HK-2 (cell line): ENCODE data around the gene KRT23.

Experiments used
- DNase-seq: peaks from one replicate; pipeline ENCODE4 v3.0.0-alpha.2; 2018; ENCODE audit not compliant: unreplicated experiment

Gene KRT23

GRCh38 chr17:40909755-40910154 lies 27.7 kb downstream of the KRT23 start:
- DNase-seq: no peak

DNA sequence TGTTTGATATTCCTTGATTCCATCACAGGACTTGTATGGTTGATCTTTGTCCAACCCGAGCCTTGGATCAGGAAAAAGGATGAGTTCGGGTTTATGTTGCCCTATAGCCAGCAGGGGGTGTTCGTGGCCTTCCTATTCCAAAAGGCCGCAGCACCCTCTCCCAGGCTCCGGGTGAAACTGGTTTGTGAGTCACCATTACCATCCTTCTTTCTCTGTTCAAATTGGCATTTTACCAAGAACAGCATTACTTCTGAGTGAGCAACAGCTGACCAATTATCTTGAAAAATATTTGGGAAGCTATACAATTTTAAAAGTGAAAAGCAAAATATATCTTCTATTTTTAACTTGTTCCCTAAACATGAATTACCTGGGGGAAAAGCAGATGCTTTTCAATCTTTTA lies 28.1 kb downstream of the KRT23 start:
- peak; percentile 88 for DNase-seq

DNA sequence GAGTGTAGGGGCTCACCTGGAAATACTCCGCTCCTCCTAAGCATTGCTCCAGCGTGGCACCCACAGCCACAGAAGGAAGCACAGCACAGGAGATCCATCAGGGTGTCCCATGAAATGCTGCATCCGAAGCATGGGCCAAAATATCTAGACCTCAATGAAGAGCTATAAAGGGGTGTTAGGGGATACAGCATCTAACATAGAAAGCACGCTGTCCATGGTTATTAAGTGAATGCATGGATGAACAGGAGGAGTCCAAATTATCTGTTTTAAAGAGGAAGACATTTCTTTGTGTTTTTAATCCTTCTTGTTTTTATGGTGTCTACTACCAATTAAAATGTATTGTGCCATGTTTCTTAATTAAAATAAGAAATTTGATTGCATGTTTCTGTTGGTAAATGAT lies 30.8 kb downstream of the KRT23 start:
- DNase-seq: no peak

GRCh38 chr17:40905370-40905769 lies 32.1 kb downstream of the KRT23 start:
- DNase-seq: no peak

DNA sequence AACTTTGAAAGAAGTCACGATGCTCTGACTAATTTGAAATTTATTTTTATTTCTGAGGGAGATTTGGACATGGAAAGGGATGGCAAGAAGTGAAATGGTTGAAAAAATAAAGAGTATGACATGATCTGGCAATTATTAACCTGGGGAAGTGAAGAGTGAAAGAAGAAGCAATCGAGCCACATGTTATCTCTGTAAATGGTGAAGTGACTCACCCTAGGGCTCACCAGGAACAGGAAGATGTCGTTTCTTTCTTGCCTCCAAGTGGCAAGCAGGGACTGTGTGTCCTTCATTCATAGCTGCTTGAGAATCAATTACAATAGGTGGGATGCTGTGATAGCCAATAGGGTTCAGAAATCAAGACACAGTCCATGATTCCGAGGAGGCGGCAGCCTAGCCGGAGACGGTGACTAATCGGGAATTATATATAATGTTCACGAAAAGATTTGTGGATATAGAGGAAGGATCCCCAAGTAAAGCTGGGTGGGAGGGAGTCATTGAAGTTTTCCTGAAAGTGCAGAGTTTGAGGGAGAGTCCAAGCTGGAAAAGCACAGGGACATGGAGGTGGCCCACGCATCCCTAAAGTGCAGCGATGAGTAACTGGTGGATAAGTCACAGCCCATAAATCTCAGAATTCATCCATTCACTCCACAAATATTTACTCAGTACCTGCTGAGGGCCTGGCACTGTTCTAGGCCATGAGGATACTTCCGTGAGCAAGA lies 34.2 kb downstream of the KRT23 start:
- DNase-seq: peak; percentile 78

DNA sequence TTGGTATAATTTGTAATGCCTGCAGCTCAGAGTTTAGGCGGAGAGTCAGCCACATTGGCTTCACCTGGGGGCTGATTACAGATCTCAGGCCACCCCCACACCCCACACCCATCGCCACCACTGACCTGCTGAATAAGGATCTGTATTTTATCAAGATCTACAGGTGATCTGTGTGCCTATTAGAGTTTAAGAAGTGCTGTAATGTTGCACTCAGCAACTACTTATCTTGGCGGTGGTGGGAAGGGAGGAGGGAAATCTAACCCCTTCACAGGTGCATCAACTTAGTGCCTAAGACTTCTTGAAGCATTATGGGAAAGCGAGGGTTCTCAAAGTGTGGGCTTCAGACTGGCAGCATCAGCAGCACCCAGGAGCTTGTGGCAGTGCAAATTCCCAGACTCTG lies 34.9 kb downstream of the KRT23 start:
- no peak for DNase-seq

DNA sequence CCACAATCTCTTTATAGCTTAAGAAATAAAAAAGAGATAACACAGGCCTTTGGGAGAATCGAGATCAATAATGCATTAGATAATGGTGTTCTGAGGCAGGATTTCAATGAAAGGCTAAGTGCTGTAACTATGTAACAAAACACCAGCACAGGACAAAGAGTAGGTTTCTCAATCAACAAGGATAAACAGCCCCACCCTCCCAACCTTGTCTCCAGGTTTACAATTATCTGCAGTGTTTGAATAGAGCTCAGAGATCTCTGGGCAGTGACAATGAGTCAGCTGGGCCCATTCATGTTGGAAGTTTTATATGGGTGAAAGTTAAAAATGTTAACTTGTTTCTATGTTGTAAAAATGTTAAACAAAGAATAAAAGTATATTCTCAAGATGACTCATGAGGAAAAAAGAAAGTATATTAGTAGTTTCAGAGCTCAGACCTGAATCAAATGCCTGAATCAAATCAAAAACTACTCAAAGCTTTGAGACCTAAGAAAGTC lies 35.4 kb downstream of the KRT23 start:
- DNase-seq: no peak

DNA sequence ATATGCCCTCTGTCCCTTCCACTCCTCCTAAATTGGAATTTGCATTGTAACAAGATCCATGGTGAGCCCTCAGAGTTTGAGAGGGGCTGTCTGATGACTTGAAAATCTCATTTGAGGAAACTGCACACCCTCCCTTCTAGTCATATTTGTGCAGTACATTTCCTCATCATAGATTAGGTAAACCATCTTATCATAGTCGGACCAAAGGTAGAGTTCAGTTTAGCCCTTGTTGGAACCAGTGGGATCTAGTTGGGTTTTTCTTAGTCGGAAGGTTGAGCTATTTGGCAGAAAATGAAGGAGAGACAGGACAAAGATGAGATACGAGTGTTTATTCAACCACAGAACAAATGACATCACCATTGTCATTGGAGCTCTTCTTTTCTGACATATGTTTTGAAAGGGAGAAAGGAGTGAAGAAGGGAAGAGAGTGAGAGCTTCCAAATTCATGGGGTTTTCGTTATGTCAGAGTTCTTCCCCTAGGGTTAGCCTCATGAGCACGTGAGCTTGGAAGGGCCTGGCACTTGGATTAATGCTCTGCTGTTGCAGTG lies 36.6 kb downstream of the KRT23 start:
- DNase-seq: no peak

- DNase-seq: no peak
Measured at GRCh38 chr17:40896916-40897455, 40.5 kb downstream of the KRT23 start.

DNA sequence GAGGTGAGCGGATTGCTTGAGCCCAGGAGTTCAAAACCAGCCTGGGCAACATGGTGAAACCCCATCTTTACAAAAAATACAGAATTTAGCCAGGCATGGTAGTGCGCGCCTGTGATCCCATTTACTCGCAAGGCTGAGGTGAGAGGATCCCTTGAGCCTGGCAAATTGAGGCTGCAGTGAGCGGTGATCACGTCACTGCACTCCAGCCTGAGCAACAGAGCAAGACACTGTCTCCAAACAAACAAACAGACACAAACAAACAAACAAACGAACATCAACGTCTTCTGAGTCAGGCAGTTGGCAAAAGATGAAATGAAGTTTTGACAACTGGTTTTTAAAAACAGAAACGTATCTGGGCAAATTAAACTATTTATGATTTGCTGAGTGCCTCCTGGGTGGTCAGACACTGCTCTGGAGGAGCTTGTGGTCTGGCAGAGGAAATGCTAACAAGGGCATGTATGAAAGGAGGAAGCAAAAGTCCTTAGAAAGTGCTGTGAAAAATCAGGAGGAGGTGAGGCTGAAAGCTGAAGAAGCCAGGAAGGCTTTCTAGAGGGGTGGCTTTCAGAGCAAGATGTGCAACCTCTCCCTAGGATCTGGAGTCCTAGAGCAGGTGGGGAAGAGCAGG lies 42.2 kb downstream of the KRT23 start:
- no peak for DNase-seq

GRCh38 chr17:40888196-40888720 lies 49.2 kb downstream of the KRT23 start:
- DNase-seq: no peak

DNA sequence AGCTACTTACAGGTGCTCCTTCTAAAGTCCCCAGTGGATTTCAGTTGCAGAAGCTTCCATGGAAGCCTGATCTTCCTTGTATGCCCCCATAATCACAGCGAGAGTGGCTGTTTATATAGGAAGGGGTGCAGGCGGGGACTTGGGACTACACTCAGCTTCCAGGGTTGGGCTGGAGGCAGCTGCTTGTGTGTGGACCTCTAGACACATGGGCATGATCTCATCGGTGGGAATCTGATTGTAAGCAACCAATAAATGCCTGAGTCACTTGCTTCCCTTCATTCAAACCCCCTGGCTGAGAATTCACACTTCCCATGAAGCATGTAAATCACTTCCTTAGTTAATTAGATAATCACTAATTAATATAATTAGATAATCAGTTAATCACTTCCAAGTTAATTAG lies 51.4 kb downstream of the KRT23 start:
- no peak for DNase-seq

- no peak for DNase-seq
Measured at GRCh38 chr17:40884708-40885512, 52.5 kb downstream of the KRT23 start, which contains the start of gene KRT20. Gene KRT20 (minus strand): TSS chr17:40885242. CDS start chr17:40885185, 57 bp downstream.

DNA sequence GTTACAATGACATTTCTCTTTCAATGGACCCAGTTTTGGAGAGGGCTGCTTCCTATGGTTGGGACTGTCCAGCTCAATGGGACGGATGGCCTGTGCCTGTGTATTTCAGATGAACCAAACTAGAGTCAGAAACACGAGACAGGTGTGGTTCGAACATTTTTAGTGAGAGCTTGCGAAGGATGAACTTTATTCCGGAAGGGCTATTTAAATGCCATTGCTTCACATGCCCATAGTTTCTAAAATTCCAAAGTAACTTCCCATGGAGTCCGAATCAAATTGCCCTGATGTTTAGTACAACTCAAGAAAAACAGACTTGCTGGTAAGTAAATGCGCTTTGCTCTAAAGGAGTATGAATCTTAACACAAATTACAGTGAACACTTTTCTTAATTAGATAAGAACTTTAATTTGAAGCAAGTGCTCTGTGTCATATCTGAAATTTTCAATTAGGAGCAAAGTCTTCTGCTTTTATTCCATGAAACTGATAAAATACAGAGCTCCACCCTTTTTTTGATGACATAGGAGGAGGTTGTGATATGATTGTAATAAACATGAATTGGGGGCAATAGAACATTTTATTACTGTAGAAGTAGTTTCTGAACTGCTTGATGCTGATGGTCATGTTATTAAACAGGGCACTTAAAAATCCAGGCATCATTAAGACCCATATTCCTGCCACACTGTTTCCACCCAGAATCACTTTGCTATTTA lies 53.7 kb downstream of the KRT23 start:
- DNase-seq: no peak

DNA sequence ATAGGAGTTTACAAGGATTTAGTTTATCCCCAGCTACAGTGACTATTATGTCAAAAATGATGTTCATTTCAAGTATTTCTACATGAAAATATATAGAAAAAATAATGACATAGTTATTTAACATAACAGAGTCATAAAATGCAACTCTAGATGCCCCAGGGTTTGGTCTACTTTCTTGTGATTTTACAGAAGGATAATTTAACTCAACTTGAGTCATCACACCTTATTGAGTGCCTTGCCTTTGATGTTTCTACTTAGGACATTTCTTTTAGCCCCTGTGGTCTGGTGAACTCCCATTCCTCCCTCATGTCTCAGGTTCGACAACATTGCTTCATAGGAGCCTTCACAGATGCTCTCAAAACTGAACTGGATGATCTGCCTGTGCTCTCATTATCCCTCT lies 54.4 kb downstream of the KRT23 start:
- DNase-seq: no peak

DNA sequence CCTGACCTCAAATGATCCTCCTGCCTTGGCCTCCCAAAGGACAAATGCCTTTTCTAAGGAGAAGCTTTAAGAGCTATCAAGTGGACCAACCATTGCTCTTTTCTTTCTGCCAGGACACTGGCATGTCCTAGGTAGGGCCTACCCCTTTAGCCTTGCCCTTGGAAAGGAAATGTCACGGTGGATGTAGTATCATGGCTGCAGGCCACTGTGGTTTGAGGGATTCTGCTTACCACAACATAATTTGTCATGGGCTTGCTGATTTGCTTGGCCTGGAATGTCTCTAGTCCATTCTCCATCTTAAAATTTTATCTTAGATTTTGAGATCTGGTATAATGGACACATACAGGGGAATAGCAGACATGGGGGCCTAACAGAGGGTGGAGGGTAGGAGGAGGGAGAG lies 58.4 kb downstream of the KRT23 start:
- DNase-seq: no peak

GRCh38 chr17:40878044-40878443 lies 59.4 kb downstream of the KRT23 start:
- DNase-seq: no peak

DNA sequence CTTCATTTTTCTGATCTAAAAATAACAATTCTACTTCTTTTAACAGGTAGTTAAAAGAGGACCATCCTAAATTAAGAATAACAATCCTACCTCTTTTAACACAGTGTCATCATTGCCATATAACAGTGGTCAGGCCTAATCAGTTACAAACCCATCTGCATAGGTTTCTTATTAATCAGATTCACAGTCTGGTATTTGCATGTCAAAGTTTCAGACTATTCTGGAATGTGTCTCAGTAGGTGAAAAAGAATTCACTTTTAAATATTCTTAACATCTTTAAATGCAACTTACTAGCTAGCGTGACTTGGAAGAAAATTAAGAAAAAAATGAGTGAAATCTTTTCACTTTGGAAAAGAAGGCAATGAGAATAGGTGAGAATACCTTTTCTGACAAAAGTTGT lies 63.6 kb downstream of the KRT23 start:
- DNase-seq: no peak

- no peak for DNase-seq
Measured at GRCh38 chr17:40873255-40873654, 64.2 kb downstream of the KRT23 start.
